ENCODE results near the gene ABCC1. TPM values are rescaled to one million over a fixed set of nuclear protein-coding genes. Genes with fewer than 3 reads are reported as not detected.

The ABCC1 gene
- total and polyA plus RNA-seq, 2 of the 4 experiments (the other 2 are of a cell fraction), result 39.4 to 66.0 TPM

GRCh38 chr16:16136588-16136987, 187.2 kb downstream of the ABCC1 start:
- Histone ChIP-seq H4K91ac (ENCODE audit: insufficient read depth, low read depth, low read length) (no peak overlapping the region), H3K27ac (ENCODE audit: insufficient read depth, low read length) (no peak overlapping the region)
- dilution Hi-C loops (cut with HindIII; ENCODE audit: low sequenced_read_pairs, unreplicated experiment), result no loop called here

More at GRCh38 chr16:16136588-16136987, 187.2 kb downstream of the ABCC1 start:
- Histone ChIP-seq H3K56ac (ENCODE audit: extremely low read depth, insufficient read depth, low read length) (no peak overlapping the region), H3K9ac (ENCODE audit: low read depth, low read length) (no peak overlapping the region), H2BK20ac (ENCODE audit: low read depth, low read length) (no peak overlapping the region), H3K9me3 (ENCODE audit: control insufficient read depth, insufficient read depth, low read length) (no peaks in the 10 kb centered on the region), H4K5ac (ENCODE audit: low read depth, low read length) (no peak overlapping the region), H3K18ac (ENCODE audit: low read depth, low read length) (no peak overlapping the region), H3K9me1 (ENCODE audit: insufficient read depth, low read length) (no peaks in the 10 kb centered on the region; the same call in 1 of the 2 replicates), H2AFZ (replicated peaks; ENCODE audit: low read length, poor library complexity) (no peak overlapping the region), H2AK5ac (ENCODE audit: low read depth, low read length) (no peak overlapping the region), H4K8ac (ENCODE audit: low read depth in 2 of 2, low read length in 2 of 2) (no peak overlapping the region), H4K20me1 (ENCODE audit: insufficient read depth, low read length) (peaks cover 4% of the 10 kb centered on the region; the same call in 1 of the 2 replicates), H3K14ac (replicated peaks; ENCODE audit: low read depth, low read length) (no peak overlapping the region), H3K27me3 (ENCODE audit: control insufficient read depth, insufficient read depth, low read length) (no peaks in the 10 kb centered on the region), H2BK120ac (ENCODE audit: low read depth, low read length) (no peak overlapping the region), H3K4ac (ENCODE audit: low read depth, low read length) (no peak overlapping the region), H3K36me3 (ENCODE audit: control insufficient read depth, insufficient read depth, low read length) (peaks cover 91% of the 10 kb centered on the region), H2BK5ac (ENCODE audit: low read depth, low read length, poor library complexity, severe bottlenecking) (no peak overlapping the region), H2BK15ac (ENCODE audit: low read depth, low read length) (no peak overlapping the region), H2AK9ac (replicated peaks; ENCODE audit: low read depth, low read length, poor library complexity) (no peak overlapping the region), H3K4me3 (ENCODE audit: insufficient read depth, low read depth, low read length) (no peak overlapping the region), H3K4me2 (ENCODE audit: low read depth, low read length) (no peak overlapping the region), H3K23ac (ENCODE audit: low read depth, low read length) (no peak overlapping the region), H3K79me1 (ENCODE audit: low read depth in 1 of 2, low read length in 2 of 2) (peaks cover 21 to 30% of the 10 kb centered on the region in 2 experiments), H3K4me1 (ENCODE audit: control insufficient read depth, insufficient read depth, low read length) (0 out of 2 replicates have a peak, but pooled peaks cover 2% of the 10 kb centered on the region)
- POLR2A ChIA-PET (ENCODE audit: unreplicated experiment), result no interaction called here
- CTCF ChIA-PET, result no interaction called here
- in situ Hi-C loops (cut with MboI; ENCODE audit: low sequenced_read_pairs), result no loop called here
- intact Hi-C loops (cut with micrococcal nuclease), result no loop called here
- TF ChIP-seq, protein P1, sequence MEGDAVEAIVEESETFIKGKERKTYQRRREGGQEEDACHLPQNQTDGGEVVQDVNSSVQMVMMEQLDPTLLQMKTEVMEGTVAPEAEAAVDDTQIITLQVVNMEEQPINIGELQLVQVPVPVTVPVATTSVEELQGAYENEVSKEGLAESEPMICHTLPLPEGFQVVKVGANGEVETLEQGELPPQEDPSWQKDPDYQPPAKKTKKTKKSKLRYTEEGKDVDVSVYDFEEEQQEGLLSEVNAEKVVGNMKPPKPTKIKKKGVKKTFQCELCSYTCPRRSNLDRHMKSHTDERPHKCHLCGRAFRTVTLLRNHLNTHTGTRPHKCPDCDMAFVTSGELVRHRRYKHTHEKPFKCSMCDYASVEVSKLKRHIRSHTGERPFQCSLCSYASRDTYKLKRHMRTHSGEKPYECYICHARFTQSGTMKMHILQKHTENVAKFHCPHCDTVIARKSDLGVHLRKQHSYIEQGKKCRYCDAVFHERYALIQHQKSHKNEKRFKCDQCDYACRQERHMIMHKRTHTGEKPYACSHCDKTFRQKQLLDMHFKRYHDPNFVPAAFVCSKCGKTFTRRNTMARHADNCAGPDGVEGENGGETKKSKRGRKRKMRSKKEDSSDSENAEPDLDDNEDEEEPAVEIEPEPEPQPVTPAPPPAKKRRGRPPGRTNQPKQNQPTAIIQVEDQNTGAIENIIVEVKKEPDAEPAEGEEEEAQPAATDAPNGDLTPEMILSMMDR (conservative IDR thresholded peaks at IDR 0.05; ENCODE audit: low read depth, low read length), result no peak
- no peak for TF ChIP-seq NFE2L2 (IDR thresholded peaks at IDR 0.05; ENCODE audit: low read depth, low read length)
- TF ChIP-seq USF2 (IDR thresholded peaks at IDR 0.05; ENCODE audit: low read depth, low read length), result no peak
- no peak for TF ChIP-seq MAFK (IDR thresholded peaks at IDR 0.05; ENCODE audit: low read depth, low read length)
- no peak for TF ChIP-seq MAZ (IDR thresholded peaks at IDR 0.05; ENCODE audit: borderline replicate concordance, low read depth, low read length)
- no peak for TF ChIP-seq FOS (IDR thresholded peaks at IDR 0.05; ENCODE audit: low read depth, low read length)
- no peak for TF ChIP-seq ELK1 (IDR thresholded peaks at IDR 0.05; ENCODE audit: borderline replicate concordance, low read depth, low read length)
- no peak for TF ChIP-seq RCOR1 (IDR thresholded peaks at IDR 0.05; ENCODE audit: insufficient replicate concordance, low read length)
- TF ChIP-seq SMC3 (IDR thresholded peaks at IDR 0.05; ENCODE audit: low read depth, low read length), result no peak
- no peak for TF ChIP-seq RAD21 (IDR thresholded peaks at IDR 0.05; ENCODE audit: low read length)
- no peak for TF ChIP-seq BHLHE40 (IDR thresholded peaks at IDR 0.05; ENCODE audit: low read depth, low read length)
- no peak for TF ChIP-seq MXI1 (IDR thresholded peaks at IDR 0.05; ENCODE audit: borderline replicate concordance, low read depth, low read length)
- TF ChIP-seq POLR2A (IDR thresholded peaks at IDR 0.05; ENCODE audit: low read depth, low read length), result no peak
- TF ChIP-seq CHD1 (IDR thresholded peaks at IDR 0.05; ENCODE audit: low read depth, low read length), result no peak
- no peak for TF ChIP-seq RFX5 (IDR thresholded peaks at IDR 0.05; ENCODE audit: low read depth, low read length)
- WGBS, 2 experiments (ENCODE audit: extremely low coverage in 2 of 2, insufficient read length in 1 of 2), result no CpG with 5 or more reads among the region's 6 CpGs
- ATAC-seq (ENCODE audit: low read depth) (no peak), DNase-seq (no peak)
- BruUV-seq (replicated peaks), result no TSS peak

Data from IMR-90 (cell line).